Calu3 (cell line): ENCODE data around the gene MAP3K20. TPM values are rescaled to one million over a fixed set of nuclear protein-coding genes. Genes with fewer than 3 reads are reported as not detected.

Experiments
- BruUV-seq: library from RNA; stranded (reverse); fragments of 400-500 nt; replicated peaks from 2 replicates; lab custom pipeline; 2021; lab: Mats Ljungman, UMichigan
- CTCF ChIA-PET: fragments of 300-600 bp; sonication (Branson Sonifier 250); formaldehyde crosslinking; loops from one replicate; lab custom pipeline; 2022; ENCODE audit warnings: antibody characterized with exemption; lab: Charles Lee
- DNase-seq: peaks from one replicate; pipeline ENCODE4 v3.0.0; 2022
- H3K27ac Mint-ChIP-seq: one replicate; pipeline ENCODE4 v1.8.0; 2022; ENCODE audit warnings: mixed read lengths; ENCODE audit not compliant: unreplicated experiment
- H3K27me3 Mint-ChIP-seq: one replicate; pipeline ENCODE4 v1.8.0; 2022; ENCODE audit warnings: mixed read lengths; ENCODE audit not compliant: unreplicated experiment
- H3K36me3 Mint-ChIP-seq: one replicate; pipeline ENCODE4 v1.8.0; 2022; ENCODE audit warnings: mild to moderate bottlenecking, moderate library complexity, mixed read lengths; ENCODE audit not compliant: insufficient read depth, unreplicated experiment
- H3K4me1 Mint-ChIP-seq: one replicate; pipeline ENCODE4 v1.8.0; 2022; ENCODE audit warnings: mild to moderate bottlenecking, low read depth, mixed read lengths; ENCODE audit not compliant: unreplicated experiment
- H3K4me3 Mint-ChIP-seq: one replicate; pipeline ENCODE4 v1.8.0; 2022; ENCODE audit warnings: mild to moderate bottlenecking, low read depth, moderate library complexity, mixed read lengths; ENCODE audit not compliant: unreplicated experiment
- H3K9me3 Mint-ChIP-seq: one replicate; pipeline ENCODE4 v1.8.0; 2022; ENCODE audit warnings: low read depth, mixed read lengths; ENCODE audit not compliant: unreplicated experiment
- intact Hi-C: fragments of 100-400 bp; cut with micrococcal nuclease; formaldehyde crosslinking; loops from one replicate; pipeline ENCODE4 v1.10.0; 2022; ENCODE audit not compliant: unreplicated experiment
- total RNA-seq: library from RNA; stranded (reverse); gene quantifications from 2 replicates; pipeline ENCODE4 v1.2.3, GENCODE V29; 2022
- TF ChIP-seq, protein P1 (sequence below): fragments of 200-600 bp; IDR thresholded peaks from one replicate; pipeline ENCODE4 v1.8.0; 2022; ENCODE audit warnings: antibody characterized with exemption; ENCODE audit not compliant: unreplicated experiment

Gene MAP3K20
- total RNA-seq, 1 experiment from 2014 or later: 37.0 TPM

DNA sequence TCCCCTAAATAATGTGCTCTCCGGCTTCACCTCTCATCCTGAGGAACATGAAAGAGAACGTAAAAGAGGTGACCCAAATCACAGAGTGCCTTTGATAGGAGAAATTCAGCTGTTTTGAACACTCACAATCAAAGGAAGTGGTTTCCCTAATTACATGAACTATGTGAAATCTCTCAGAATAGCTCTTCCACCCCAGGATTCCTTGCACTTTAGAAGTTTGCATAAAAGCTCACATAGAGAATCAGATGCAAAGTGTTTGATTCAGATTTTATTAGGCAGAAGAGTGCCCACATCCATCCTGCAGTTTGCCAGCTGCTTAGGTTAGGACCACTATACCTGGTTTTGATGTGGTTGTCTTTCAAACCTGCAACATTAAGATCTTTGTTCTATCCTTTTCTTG is 61.0 kb downstream of the MAP3K20 start:
- TF ChIP-seq, protein P1, sequence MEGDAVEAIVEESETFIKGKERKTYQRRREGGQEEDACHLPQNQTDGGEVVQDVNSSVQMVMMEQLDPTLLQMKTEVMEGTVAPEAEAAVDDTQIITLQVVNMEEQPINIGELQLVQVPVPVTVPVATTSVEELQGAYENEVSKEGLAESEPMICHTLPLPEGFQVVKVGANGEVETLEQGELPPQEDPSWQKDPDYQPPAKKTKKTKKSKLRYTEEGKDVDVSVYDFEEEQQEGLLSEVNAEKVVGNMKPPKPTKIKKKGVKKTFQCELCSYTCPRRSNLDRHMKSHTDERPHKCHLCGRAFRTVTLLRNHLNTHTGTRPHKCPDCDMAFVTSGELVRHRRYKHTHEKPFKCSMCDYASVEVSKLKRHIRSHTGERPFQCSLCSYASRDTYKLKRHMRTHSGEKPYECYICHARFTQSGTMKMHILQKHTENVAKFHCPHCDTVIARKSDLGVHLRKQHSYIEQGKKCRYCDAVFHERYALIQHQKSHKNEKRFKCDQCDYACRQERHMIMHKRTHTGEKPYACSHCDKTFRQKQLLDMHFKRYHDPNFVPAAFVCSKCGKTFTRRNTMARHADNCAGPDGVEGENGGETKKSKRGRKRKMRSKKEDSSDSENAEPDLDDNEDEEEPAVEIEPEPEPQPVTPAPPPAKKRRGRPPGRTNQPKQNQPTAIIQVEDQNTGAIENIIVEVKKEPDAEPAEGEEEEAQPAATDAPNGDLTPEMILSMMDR: no peak
- Mint-ChIP-seq H3K27me3 (no peaks in the 10 kb centered on the region), H3K36me3 (no peaks in the 10 kb centered on the region), H3K4me1 (no peaks in the 10 kb centered on the region), H3K9me3 (peaks cover 6% of the 10 kb centered on the region), H3K27ac (no peak overlapping the region), H3K4me3 (no peak overlapping the region)
- intact Hi-C loops: no loop called here
- DNase-seq: no peak
- no TSS peak for BruUV-seq
- CTCF ChIA-PET: interaction anchor here (0.6 kb wide), 1 partner anchor 21 kb away, joined by 3 read pairs; no protein-coding TSS in a partner anchor

DNA sequence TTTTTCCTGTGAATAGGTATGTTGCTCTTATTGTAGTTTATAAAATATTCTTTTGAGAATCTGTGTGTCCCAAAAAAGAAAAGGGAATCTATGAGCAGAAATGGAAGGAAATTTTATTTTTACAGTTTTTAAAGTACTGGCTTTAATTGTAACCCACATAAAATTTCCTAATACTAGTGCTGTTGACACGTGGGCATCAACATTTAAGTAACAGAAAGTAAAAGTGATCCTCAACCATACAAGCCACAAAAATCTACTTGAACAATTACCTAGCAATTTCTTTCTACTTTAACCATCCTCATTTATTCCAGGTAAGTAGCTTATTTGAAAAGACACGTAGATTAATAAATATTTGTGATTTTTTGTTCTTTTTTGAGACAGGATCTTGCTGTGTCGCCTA is 62.0 kb downstream of the MAP3K20 start:
- no peak for DNase-seq
- no peak overlapping the region for H3K27ac Mint-ChIP-seq
- no peaks in the 10 kb centered on the region for H3K4me1 Mint-ChIP-seq
- no peak overlapping the region for H3K4me3 Mint-ChIP-seq
- BruUV-seq: no TSS peak
- intact Hi-C loops: no loop called here
- no peaks in the 10 kb centered on the region for H3K36me3 Mint-ChIP-seq
- no peaks in the 10 kb centered on the region for H3K27me3 Mint-ChIP-seq
- TF ChIP-seq, protein P1: no peak
- H3K9me3 Mint-ChIP-seq: peaks cover 6% of the 10 kb centered on the region
- CTCF ChIA-PET: interaction anchor here (1.4 kb wide), 1 partner anchor 14 kb away, joined by 3 read pairs; no protein-coding TSS in a partner anchor

DNA sequence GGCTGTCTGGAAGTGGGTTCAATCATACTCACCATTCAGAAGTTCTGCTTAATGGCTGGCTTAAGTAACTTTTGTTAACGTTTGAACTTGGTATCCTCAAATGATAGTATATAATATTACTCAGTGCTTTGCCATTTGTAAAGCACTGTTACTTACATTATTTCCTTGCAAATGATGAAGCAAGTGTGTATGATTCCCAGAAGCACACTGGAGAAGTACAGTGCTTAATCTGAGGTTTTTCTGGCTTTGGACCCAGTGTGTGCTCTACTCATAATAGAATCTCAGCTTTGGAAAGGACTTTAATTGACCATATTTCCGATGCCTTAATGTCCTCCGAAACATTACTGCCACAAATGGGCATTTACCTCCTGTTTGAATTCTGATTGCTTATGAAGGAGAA is 63.3 kb downstream of the MAP3K20 start:
- BruUV-seq: no TSS peak
- intact Hi-C loops: no loop called here
- TF ChIP-seq, protein P1: no peak
- no peak overlapping the region for H3K27ac Mint-ChIP-seq
- no peaks in the 10 kb centered on the region for H3K4me1 Mint-ChIP-seq
- peaks cover 6% of the 10 kb centered on the region for H3K9me3 Mint-ChIP-seq
- no peak overlapping the region for H3K4me3 Mint-ChIP-seq
- H3K36me3 Mint-ChIP-seq: no peaks in the 10 kb centered on the region
- DNase-seq: no peak
- CTCF ChIA-PET: no interaction called here
- no peaks in the 10 kb centered on the region for H3K27me3 Mint-ChIP-seq

DNA sequence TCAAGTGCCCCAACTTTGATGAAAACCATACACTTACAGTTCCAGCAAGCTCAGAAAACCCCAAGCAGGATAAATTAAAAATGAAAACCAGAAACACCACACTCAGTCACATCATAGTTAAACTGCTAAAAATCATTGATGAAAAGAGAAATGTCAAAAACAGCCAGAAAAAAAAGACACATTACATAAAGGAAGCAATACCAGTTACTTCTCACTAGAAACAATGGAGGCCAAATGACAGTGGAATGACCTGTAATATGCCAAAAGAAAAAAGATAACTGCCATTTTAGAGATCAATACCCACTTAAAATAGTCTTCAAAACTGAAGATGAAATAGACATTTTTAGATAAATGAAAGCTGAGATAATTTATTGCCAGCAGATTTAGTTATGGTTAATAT is 66.0 kb downstream of the MAP3K20 start:
- Mint-ChIP-seq H3K27ac (no peak overlapping the region), H3K4me3 (no peak overlapping the region), H3K36me3 (no peaks in the 10 kb centered on the region), H3K4me1 (no peaks in the 10 kb centered on the region), H3K9me3 (peaks cover 6% of the 10 kb centered on the region), H3K27me3 (no peaks in the 10 kb centered on the region)
- CTCF ChIA-PET: no interaction called here
- TF ChIP-seq, protein P1: no peak
- no peak for DNase-seq
- BruUV-seq: no TSS peak
- intact Hi-C loops: no loop called here
